H4 (cell line): ENCODE results near the gene LPXN. TPM values are rescaled to one million over a fixed set of nuclear protein-coding genes. Genes with fewer than 3 reads are reported as not detected.

Experiments
- DNase-seq: peaks from one replicate; pipeline ENCODE4 v3.0.0-alpha.2; 2015; ENCODE audit warnings: low spot score
- total RNA-seq: library from RNA; depleted of rRNA; stranded (reverse); fragments of >200 nt; shearing (Covaris generic); gene quantifications from 2 replicates; pipeline ENCODE4 v1.2.3, GENCODE V29; 2014; rRNA removed

The LPXN gene
- 5.5 and 10.7 TPM in 2 replicates for total RNA-seq

GRCh38 chr11:58575377-58576020 lies at the start of gene LPXN:
Gene LPXN, minus strand, starts transcription at chr11:58575856. Its CDS starts 84 bp downstream, at chr11:58575772.
- peak; percentile 9 for DNase-seq

GRCh38 chr11:58625086-58625485 lies 49.4 kb upstream of the LPXN start:
- no peak for DNase-seq

GRCh38 chr11:58622344-58622743 lies 46.7 kb upstream of the LPXN start, which contains the start of gene CNTF:
Gene CNTF, plus strand, starts transcription at chr11:58622665. Its CDS starts 88 bp downstream, at chr11:58622753.
- DNase-seq = no peak

DNA sequence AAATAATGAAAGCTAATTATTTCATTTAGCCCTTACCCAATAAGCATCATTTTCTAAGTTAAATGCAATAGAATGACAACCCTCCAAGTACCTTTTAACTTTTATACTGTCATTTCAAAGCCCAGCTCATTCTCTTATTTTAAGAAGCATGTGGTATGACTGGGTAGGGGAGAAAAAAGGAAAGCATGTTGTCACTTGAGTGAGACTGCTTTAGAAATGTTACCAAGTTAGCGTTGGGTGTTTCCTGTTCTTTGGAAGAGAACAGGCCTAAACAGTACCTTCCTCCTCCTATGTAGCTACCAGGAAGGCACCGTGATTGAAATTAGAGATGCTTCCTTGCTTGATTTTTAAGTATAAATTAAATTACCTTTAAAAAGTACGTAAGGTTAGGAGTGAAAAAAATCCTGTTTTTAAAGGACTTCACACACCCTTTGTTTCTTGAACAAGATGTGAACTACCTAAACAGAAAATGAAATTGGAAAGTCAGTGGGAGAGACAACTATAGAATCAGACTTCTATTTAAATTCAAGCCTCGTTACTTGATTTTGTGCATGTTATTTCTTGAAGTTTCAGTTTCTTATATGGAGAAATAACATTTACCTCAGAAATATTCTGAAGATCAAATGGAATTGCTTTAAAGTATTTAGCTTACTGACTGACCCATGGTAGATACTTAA lies 46.1 kb upstream of the LPXN start:
- DNase-seq = no peak

GRCh38 chr11:58617976-58618557 lies 42.4 kb upstream of the LPXN start:
- DNase-seq = no peak

- DNase-seq = peak; percentile 88
Observed at GRCh38 chr11:58616594-58616993, 40.9 kb upstream of the LPXN start.

GRCh38 chr11:58615559-58615958 lies 39.9 kb upstream of the LPXN start:
- no peak for DNase-seq

DNA sequence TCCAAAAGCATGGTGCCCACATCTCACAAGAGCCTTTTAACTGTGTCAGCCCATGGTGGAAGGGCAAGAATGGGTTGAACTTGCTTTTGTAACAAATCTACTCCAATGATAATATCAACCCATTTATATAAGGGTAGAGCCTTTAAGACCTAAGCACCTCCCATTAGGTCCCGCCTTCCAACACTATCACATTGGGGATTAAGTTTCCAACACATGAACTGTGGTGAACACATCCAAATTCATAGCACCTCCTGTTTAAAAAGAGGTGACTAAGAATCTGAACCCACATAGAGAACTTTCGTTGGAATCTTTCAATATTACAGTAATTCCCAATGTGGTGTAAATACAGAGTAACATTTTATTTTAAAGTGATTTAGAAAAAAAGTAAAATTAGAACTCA lies 37.6 kb upstream of the LPXN start:
- DNase-seq = no peak

- no peak for DNase-seq
Observed at GRCh38 chr11:58609723-58610122, 34.1 kb upstream of the LPXN start.

DNA sequence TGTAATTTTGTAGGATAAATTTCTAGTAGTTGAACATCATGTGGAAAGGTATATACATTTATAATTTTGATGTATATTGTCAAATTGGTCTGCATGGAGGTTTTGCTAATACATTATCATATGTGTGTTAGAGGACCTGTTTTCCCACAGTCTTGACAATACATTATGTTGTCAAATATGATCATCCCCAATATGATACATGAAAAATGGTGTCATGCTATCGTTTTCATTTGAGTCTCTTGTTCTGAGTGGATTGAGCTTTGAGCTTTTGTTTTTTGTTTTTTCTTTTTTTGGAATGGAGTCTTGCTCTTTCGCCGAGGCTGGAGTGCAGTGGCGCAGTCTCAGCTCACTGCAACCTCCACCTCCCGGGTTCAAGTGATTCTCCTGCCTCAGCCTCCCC lies 32.7 kb upstream of the LPXN start:
- no peak for DNase-seq

DNA sequence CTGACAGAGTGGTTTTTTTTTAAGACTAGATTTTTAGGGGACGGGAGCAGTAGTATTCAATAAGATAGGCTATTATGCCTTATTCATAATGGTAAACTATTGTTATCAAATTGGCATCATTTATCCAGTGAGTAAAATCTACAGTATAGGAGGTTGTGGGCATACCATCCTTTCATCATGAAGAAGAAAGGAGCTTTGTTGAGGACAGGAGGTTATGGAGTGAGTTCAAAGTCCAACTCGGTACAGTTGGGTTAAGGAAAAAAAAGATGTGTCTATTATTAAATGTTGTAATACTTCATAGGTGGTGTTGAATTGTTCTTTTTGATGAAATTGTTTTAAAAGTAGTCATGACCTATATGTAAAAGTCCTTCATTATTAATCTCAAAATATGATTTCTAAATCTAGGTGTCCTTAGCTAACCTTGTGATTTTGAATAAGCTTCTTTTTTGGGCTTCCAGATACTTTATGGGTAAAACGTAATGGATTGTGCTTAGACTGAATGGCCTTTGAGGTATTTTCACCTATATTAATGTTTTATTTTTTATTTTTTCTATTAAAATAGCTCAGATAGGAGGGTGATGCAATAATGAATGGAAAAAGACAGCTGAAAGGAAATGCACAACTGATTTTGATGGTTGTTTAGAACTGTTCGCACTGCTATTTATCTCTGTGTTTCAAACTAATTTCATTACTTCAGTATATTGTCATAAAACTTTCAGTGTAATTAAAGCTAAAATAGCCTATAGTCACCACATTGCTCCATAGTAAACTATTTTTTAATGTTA lies 31.5 kb upstream of the LPXN start:
- DNase-seq = no peak

DNA sequence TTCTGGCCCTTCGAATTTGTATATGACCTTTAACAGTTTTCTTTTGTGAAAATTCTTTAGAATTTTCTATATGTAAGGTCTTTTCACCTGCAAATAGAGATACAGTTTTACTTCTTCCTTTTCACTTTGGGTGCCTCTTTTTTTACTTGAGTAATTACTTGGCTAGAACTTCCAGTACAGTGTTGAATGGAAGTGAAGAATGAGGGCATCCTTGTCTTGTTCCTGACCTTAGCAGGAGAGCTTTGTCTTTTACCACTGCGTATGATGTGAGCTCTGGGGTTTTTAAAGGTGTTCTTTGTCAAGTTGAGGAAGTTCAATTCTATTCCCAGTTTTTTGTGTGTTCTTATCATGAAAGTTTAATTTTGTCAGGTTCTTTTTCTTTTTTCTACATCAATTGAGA lies 24.9 kb upstream of the LPXN start:
- no peak for DNase-seq

DNA sequence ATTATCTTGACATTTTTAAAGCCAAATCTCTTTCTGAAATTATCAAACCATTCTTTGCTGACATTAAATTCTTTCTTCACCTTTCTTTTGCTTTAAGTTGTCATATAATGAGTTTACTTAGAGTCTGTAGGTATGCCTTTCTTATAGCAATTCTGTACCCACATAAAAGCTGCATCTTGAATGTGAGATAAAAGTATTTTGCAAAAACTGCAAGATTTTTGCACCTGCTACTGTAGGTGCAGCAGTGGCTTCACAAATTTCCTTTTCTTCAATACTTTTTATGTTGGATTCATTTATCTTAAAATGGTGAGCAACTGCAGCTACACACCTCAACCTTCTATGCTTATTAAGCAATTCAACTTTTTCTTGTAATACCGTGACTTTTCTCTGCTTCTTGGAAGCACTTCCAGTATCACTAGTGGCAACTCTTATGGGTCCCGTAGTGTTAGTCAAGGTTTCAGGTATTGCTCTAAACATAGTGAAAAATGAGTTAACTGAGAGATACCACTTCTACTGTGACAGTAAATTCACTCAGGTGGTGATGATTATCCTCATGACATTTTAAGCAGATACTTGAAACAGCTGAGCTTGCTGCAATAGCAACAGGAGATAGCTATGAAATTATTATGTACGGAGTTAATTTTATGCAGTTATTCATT lies 22.0 kb upstream of the LPXN start:
- no peak for DNase-seq

DNA sequence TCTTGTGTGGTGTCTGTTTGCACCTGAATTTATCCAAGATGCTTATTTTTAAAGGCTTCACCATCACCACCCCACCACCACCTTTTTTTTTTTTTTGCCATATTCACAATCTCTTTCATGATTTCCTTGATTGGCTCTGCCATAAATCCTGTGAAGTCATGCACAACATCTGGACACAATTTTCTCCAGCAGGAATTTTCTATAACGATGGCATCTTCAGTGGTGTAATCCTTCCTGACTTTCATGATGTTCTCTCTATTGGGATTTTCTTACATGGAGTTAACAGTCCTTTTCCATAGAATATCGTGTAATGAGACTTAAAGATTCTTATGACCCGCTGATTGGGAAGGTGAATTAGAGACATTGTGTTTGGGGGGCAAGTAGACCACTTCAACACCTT lies 21.0 kb upstream of the LPXN start:
- no peak for DNase-seq

DNA sequence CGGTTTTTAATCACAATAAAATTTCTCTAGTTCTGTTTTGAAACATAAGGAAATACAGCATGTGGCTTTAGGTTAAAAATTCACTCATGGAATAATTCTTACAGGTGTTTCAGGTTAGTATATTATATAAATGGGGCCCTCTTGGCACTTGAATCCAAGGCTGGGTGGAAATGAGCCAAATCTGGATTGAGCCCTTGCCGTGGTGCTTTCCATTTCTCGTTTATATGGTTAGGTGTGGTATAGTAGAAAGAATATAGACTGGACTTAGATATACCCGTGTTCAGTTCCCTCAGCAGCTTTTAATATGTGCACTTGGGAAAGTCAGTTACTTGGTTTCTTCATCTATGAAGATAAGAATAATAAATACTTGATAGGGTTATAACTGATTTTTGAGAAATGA lies 19.2 kb upstream of the LPXN start:
- no peak for DNase-seq

- DNase-seq = no peak
Observed at GRCh38 chr11:58592760-58593472, 17.3 kb upstream of the LPXN start.

- DNase-seq = no peak
Observed at GRCh38 chr11:58591659-58592058, 16.0 kb upstream of the LPXN start.

GRCh38 chr11:58586998-58587397 lies 11.3 kb upstream of the LPXN start:
- DNase-seq = no peak

DNA sequence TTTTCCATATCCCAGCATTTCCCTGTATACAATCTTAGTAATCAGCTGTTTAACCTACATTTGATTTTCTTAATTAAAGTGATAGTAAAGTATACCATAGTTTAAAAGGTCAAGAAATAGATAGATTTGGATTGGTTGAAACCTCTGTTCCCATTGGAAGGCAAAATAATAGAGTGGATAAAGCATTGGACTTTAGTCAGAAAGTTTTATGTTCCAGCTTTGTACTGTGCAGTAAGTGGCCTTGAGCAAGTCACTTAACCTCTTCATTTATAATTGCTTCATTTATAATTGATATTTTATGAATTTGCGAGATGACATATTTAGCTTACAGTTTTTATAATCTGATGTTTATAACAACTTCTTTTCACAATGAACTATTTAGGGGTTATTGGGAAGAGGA lies 6.8 kb upstream of the LPXN start:
- no peak for DNase-seq

DNA sequence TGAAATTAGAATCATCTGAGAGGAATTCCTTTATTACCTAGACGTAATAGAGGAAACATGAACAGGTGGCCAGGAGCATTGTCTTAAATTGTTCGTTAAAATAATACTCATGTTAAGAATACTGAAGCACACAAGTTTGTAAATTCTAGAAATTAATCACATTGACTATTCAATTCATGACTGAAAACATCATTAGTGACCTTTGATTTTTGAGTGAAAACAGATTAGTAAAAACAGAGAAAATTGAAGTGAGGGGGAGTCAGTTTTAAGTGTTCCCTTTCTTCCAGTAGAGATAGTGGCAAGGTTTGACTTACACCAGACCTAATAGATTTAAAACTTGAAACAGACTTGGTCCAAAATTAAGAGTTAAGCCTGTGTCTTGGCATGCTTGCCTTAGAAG lies 4.7 kb upstream of the LPXN start:
- no peak for DNase-seq
